ENCODE measurements around the gene SPATA45.

SPATA45 gene

DNA sequence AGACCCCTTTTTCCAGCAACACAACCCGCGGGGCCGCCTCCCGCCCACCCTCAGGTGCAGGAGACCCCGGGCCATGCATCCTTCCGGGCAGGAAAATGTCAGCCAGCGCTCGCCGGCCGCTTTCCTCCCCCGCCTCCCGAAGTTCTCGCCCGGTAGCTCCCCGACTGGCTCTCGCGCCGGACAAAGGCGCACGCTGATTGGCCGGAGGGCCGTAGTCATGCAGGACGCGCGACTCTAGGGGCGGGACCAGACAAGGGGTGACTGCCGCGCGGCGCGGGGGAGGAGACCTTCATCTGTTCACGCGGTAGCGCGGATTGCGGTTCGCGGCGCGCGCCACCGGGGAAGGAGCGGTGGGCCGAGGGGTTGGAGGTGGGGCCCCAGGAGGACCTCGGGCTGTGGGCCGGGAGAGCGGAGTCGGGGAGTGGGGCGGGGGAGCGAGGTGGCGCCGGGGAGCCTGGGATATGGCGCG is 10.6 kb upstream of the SPATA45 start, which contains the start of gene FLVCR1 (continued):
- TF ChIP-seq, protein P1, sequence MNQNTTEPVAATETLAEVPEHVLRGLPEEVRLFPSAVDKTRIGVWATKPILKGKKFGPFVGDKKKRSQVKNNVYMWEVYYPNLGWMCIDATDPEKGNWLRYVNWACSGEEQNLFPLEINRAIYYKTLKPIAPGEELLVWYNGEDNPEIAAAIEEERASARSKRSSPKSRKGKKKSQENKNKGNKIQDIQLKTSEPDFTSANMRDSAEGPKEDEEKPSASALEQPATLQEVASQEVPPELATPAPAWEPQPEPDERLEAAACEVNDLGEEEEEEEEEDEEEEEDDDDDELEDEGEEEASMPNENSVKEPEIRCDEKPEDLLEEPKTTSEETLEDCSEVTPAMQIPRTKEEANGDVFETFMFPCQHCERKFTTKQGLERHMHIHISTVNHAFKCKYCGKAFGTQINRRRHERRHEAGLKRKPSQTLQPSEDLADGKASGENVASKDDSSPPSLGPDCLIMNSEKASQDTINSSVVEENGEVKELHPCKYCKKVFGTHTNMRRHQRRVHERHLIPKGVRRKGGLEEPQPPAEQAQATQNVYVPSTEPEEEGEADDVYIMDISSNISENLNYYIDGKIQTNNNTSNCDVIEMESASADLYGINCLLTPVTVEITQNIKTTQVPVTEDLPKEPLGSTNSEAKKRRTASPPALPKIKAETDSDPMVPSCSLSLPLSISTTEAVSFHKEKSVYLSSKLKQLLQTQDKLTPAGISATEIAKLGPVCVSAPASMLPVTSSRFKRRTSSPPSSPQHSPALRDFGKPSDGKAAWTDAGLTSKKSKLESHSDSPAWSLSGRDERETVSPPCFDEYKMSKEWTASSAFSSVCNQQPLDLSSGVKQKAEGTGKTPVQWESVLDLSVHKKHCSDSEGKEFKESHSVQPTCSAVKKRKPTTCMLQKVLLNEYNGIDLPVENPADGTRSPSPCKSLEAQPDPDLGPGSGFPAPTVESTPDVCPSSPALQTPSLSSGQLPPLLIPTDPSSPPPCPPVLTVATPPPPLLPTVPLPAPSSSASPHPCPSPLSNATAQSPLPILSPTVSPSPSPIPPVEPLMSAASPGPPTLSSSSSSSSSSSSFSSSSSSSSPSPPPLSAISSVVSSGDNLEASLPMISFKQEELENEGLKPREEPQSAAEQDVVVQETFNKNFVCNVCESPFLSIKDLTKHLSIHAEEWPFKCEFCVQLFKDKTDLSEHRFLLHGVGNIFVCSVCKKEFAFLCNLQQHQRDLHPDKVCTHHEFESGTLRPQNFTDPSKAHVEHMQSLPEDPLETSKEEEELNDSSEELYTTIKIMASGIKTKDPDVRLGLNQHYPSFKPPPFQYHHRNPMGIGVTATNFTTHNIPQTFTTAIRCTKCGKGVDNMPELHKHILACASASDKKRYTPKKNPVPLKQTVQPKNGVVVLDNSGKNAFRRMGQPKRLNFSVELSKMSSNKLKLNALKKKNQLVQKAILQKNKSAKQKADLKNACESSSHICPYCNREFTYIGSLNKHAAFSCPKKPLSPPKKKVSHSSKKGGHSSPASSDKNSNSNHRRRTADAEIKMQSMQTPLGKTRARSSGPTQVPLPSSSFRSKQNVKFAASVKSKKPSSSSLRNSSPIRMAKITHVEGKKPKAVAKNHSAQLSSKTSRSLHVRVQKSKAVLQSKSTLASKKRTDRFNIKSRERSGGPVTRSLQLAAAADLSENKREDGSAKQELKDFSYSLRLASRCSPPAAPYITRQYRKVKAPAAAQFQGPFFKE (tag by site-specific recombination; IDR thresholded peaks at IDR 0.05; ENCODE audit: borderline replicate concordance): no peak
- TF ChIP-seq SCRT1 (tag by site-specific recombination; IDR thresholded peaks at IDR 0.05; ENCODE audit: borderline replicate concordance) (no peak), ZNF214 (tag by site-specific recombination; IDR thresholded peaks at IDR 0.05; ENCODE audit: borderline replicate concordance) (no peak), ZNF10 (tag by site-specific recombination; IDR thresholded peaks at IDR 0.05) (0 out of 2 replicates have a peak, but pooled peaks have one; percentile 59), MZF1 (tag by site-specific recombination; IDR thresholded peaks at IDR 0.05; ENCODE audit: borderline replicate concordance) (no peak), ZNF133 (tag by site-specific recombination; IDR thresholded peaks at IDR 0.05) (no peak), ZBTB11 (tag by site-specific recombination; conservative IDR thresholded peaks at IDR 0.05; ENCODE audit: low read depth) (peak; percentile 68), SP7 (tag by site-specific recombination; IDR thresholded peaks at IDR 0.05) (no peak; the same call in none of the 2 replicates), ZNF394 (tag by site-specific recombination; IDR thresholded peaks at IDR 0.05; ENCODE audit: borderline replicate concordance) (no peak), ZNF19 (tag by site-specific recombination; IDR thresholded peaks at IDR 0.05; ENCODE audit: low read depth) (no peak), ZNF560 (tag by site-specific recombination; IDR thresholded peaks at IDR 0.05; ENCODE audit: borderline replicate concordance) (no peak), IKZF3 (tag by site-specific recombination; IDR thresholded peaks at IDR 0.05) (no peak), ZNF132 (tag by site-specific recombination; IDR thresholded peaks at IDR 0.05; ENCODE audit: borderline replicate concordance) (no peak), BCL6B (tag by site-specific recombination; IDR thresholded peaks at IDR 0.05) (no peak), ZNF404 (tag by site-specific recombination; IDR thresholded peaks at IDR 0.05) (no peak), ZNF658 (tag by site-specific recombination; IDR thresholded peaks at IDR 0.05) (no peak), ZNF660 (tag by site-specific recombination; IDR thresholded peaks at IDR 0.05) (no peak), KLF16 (tag by site-specific recombination; IDR thresholded peaks at IDR 0.05) (0 out of 2 replicates have a peak, but pooled peaks have one; percentile 66), ZNF266 (tag by site-specific recombination; IDR thresholded peaks at IDR 0.05; ENCODE audit: low read depth) (no peak), ZFP37 (tag by site-specific recombination; IDR thresholded peaks at IDR 0.05) (no peak), ZNF114 (tag by site-specific recombination; IDR thresholded peaks at IDR 0.05) (no peak), ZBTB10 (tag by site-specific recombination; IDR thresholded peaks at IDR 0.05) (peak; percentile 78; the same call in 1 of the 2 replicates)
- TF ChIP-seq, protein P2, sequence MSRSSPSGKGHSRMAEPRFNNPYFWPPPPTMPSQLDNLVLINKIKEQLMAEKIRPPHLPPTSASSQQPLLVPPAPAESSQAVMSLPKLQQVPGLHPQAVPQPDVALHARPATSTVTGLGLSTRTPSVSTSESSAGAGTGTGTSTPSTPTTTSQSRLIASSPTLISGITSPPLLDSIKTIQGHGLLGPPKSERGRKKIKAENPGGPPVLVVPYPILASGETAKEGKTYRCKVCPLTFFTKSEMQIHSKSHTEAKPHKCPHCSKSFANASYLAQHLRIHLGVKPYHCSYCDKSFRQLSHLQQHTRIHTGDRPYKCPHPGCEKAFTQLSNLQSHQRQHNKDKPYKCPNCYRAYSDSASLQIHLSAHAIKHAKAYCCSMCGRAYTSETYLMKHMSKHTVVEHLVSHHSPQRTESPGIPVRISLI (tag by site-specific recombination; IDR thresholded peaks at IDR 0.05): no peak
- TF ChIP-seq, protein P3, sequence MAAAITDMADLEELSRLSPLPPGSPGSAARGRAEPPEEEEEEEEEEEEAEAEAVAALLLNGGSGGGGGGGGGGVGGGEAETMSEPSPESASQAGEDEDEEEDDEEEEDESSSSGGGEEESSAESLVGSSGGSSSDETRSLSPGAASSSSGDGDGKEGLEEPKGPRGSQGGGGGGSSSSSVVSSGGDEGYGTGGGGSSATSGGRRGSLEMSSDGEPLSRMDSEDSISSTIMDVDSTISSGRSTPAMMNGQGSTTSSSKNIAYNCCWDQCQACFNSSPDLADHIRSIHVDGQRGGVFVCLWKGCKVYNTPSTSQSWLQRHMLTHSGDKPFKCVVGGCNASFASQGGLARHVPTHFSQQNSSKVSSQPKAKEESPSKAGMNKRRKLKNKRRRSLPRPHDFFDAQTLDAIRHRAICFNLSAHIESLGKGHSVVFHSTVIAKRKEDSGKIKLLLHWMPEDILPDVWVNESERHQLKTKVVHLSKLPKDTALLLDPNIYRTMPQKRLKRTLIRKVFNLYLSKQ (tag by site-specific recombination; IDR thresholded peaks at IDR 0.05; ENCODE audit: borderline replicate concordance): no peak
